Upper lobe of left lung (tissue), 6 donors: ENCODE measurements around the gene PTRH2. TPM values are rescaled to one million over a fixed set of nuclear protein-coding genes. Genes with fewer than 3 reads are reported as not detected.

Experiments
- ATAC-seq, 2 donors: fragments of 200-7000 bp; cut with Tn5 transposase; one replicate each; pipeline ENCODE4 v1.9.1; 2022; ENCODE audit warnings: mild to moderate bottlenecking in 2 of 2, moderate library complexity in 2 of 2; ENCODE audit not compliant: low FRiP score in 2 of 2
- DNase-seq, 2 donors: peaks; one replicate each; pipeline ENCODE4 v3.0.0-alpha.2; 2019 to 2020
- H3K27ac ChIP-seq, 4 donors: fragments of 200-600 bp; sonication (generic); one replicate each; pipeline ENCODE4 v1.5.1; 2016 to 2019
- H3K27me3 ChIP-seq, 4 donors: fragments of 200-600 bp; sonication (generic); one replicate each; pipeline ENCODE4 v1.5.1; 2017 to 2019
- H3K36me3 ChIP-seq, 4 donors: fragments of 200-600 bp; sonication (generic); one replicate each; pipeline ENCODE4 v1.5.1; 2016 to 2019
- H3K4me1 ChIP-seq, 4 donors: fragments of 200-600 bp; sonication (generic); one replicate each; pipeline ENCODE4 v1.5.1; 2018 to 2019
- H3K4me3 ChIP-seq, 4 donors: fragments of 200-600 bp; sonication (generic); one replicate each; pipeline ENCODE4 v1.5.1; 2017 to 2019; ENCODE audit warnings: mild to moderate bottlenecking in 2 of 4, moderate library complexity in 1 of 4
- H3K9me3 ChIP-seq, 4 donors: fragments of 200-600 bp; sonication (generic); one replicate each; pipeline ENCODE4 v1.5.1; 2018 to 2019
- EP300 ChIP-seq, 4 donors: sonication (generic); formaldehyde crosslinking; IDR thresholded peaks; one replicate each; pipeline ENCODE4 v1.5.1; 2017; ENCODE audit warnings: antibody characterized with exemption in 4 of 4, control low read depth in 2 of 4
- POLR2A ChIP-seq, 4 donors: fragments of 450-650 bp; IDR thresholded peaks; one replicate each; pipeline ENCODE4 v1.5.1; 2016 to 2017; ENCODE audit warnings: antibody characterized with exemption in 4 of 4, mild to moderate bottlenecking in 2 of 4
- POLR2AphosphoS5 ChIP-seq, 2 donors: sonication (generic); formaldehyde crosslinking; IDR thresholded peaks; one replicate each; pipeline ENCODE4 v1.5.1; 2017; ENCODE audit warnings: antibody characterized with exemption in 2 of 2
- WGBS, 2 donors: methylation state at CpG; one replicate each; pipeline ENCODE4 v1.1.5; 2017 to 2018; 5-methylcytosine and 5-hydroxymethylcytosine counted together
- total RNA-seq, 6 donors: library from RNA; depleted of rRNA in 4 of 6; stranded (reverse); fragments of >200 nt in 4 of 6; gene quantifications; one replicate each; pipeline versions ENCODE4 v1.1.0 to v1.2.1, GENCODE V29; 2016 to 2021
- TF ChIP-seq, protein P1 (sequence below), 6 experiments: fragments of 450-650 bp in 4 of 6; fragments of 200-600 bp in 2 of 6; sonication (generic) in 2 of 6; IDR thresholded peaks; one replicate each; pipeline ENCODE4 v1.5.1; 2016 to 2019; ENCODE audit warnings: antibody characterized with exemption in 6 of 6
- donor health status: DM: no; HTN: no; CAD: no; lungs with moderate emphysema.
- donor health status: DM: no; HTN: yes; CAD: no; lungs with severe emphysema.

Gene PTRH2
- total RNA-seq, 6 donors from 2014 or later = 13.7 to 38.5 (median 22.0) TPM

DNA sequence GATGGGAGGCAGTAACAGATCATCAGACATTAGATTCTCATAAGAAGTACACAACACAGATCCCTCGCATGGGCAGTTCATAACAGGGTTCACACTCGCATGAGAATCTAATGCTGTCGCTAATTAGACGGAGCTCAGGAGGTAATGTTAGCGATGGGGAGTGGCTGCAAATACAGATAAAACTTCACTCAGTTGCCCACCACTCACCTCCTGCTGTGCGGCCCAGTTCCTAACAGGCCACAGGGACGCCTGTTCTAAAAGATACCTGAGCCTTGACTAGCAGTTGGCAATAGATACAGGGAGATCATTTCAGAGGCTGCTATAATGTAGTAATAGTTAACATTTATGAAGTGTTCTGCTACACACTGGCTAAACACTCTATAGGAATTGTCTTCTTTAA is 4.9 kb downstream of the PTRH2 start:
- 95% methylated on average over 7 of the region's 7 CpGs for WGBS, 2 donors
- H3K27me3 ChIP-seq = no peaks in the 10 kb centered on the region
- TF ChIP-seq POLR2A (IDR thresholded peaks at IDR 0.05) = no peak
- no peak for TF ChIP-seq POLR2AphosphoS5 (IDR thresholded peaks at IDR 0.05)
- TF ChIP-seq EP300 (IDR thresholded peaks at IDR 0.05) = no peak
- TF ChIP-seq, protein P1, sequence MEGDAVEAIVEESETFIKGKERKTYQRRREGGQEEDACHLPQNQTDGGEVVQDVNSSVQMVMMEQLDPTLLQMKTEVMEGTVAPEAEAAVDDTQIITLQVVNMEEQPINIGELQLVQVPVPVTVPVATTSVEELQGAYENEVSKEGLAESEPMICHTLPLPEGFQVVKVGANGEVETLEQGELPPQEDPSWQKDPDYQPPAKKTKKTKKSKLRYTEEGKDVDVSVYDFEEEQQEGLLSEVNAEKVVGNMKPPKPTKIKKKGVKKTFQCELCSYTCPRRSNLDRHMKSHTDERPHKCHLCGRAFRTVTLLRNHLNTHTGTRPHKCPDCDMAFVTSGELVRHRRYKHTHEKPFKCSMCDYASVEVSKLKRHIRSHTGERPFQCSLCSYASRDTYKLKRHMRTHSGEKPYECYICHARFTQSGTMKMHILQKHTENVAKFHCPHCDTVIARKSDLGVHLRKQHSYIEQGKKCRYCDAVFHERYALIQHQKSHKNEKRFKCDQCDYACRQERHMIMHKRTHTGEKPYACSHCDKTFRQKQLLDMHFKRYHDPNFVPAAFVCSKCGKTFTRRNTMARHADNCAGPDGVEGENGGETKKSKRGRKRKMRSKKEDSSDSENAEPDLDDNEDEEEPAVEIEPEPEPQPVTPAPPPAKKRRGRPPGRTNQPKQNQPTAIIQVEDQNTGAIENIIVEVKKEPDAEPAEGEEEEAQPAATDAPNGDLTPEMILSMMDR (IDR thresholded peaks at IDR 0.05) = no peak
- H3K36me3 ChIP-seq = peaks cover 6 to 34% (median 22%) of the 10 kb centered on the region in 4 donors
- H3K27ac ChIP-seq = no peak overlapping the region
- no peak overlapping the region for H3K4me3 ChIP-seq
- ATAC-seq = no peak
- H3K4me1 ChIP-seq = peaks cover 15 to 30% (median 21%) of the 10 kb centered on the region in 4 donors
- no peaks in the 10 kb centered on the region for H3K9me3 ChIP-seq
- DNase-seq = no peak

DNA sequence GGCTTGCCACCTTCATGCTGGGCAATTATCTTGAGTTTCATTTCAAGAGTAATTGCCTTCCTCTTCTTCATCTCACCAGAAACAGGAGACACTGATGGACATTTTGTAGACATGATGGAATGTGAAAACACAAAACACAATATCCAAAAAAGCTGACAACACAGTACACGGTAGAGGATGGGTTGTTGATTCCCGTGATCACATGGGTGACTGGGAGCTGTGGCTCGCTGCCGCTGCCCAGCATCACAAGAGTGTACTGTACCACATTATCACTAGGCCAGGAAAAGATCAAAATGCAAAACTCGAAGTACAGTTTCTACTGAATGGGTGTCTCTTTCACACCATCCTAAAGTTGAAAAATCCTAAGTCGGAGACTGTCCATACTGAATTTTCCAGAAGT is 7.4 kb downstream of the PTRH2 start:
- H3K4me1 ChIP-seq = peaks cover 3 to 9% (median 4%) of the 10 kb centered on the region in 4 donors
- ATAC-seq (no peak), DNase-seq (peak in 1 of 2 donors; percentile 24)
- WGBS, 2 donors = 94 to 98% methylated on average over 6 of the region's 6 CpGs
- no peaks in the 10 kb centered on the region for H3K27me3 ChIP-seq
- H3K4me3 ChIP-seq = no peak overlapping the region
- H3K27ac ChIP-seq = no peak overlapping the region
- peaks cover 6 to 59% (median 43%) of the 10 kb centered on the region in 4 donors for H3K36me3 ChIP-seq
- no peaks in the 10 kb centered on the region for H3K9me3 ChIP-seq
- TF ChIP-seq EP300 (IDR thresholded peaks at IDR 0.05) (no peak), POLR2AphosphoS5 (IDR thresholded peaks at IDR 0.05) (no peak), POLR2A (IDR thresholded peaks at IDR 0.05) (no peak)
- TF ChIP-seq, protein P1 (IDR thresholded peaks at IDR 0.05) = no peak

GRCh38 chr17:59699218-59699617 is 8.0 kb downstream of the PTRH2 start:
- no peak overlapping the region for H3K4me3 ChIP-seq
- H3K27me3 ChIP-seq = no peaks in the 10 kb centered on the region
- ATAC-seq (no peak), DNase-seq (no peak)
- H3K27ac ChIP-seq = no peak overlapping the region
- no peaks in the 10 kb centered on the region for H3K9me3 ChIP-seq
- peaks cover 0 to 6% (median 2%) of the 10 kb centered on the region in 4 donors for H3K4me1 ChIP-seq
- 97% methylated on average over 7 of the region's 7 CpGs for WGBS, 2 donors
- peaks cover 10 to 65% (median 49%) of the 10 kb centered on the region in 4 donors for H3K36me3 ChIP-seq
- TF ChIP-seq POLR2AphosphoS5 (IDR thresholded peaks at IDR 0.05) (no peak), POLR2A (IDR thresholded peaks at IDR 0.05) (no peak), EP300 (IDR thresholded peaks at IDR 0.05) (no peak)
- TF ChIP-seq, protein P1 (IDR thresholded peaks at IDR 0.05) = no peak

DNA sequence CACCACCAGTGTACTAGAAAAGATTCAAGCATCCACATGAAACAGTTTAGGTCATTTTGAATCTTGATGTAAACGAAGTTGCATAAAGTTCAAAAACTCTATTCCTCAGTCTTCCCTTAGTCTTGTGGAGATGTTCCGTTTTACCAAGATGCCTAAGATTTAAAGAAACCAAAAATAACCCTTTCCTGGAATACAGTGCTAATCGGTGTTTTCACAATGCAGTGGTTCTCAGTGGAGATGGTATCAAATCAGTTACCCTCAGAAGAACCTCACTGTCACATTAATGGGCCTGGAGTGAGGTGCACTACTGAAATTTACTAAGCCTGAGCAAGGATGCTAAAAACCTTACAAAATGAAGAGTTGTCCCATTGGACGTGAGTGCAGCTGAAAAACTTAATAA is 9.1 kb downstream of the PTRH2 start:
- DNase-seq (no peak), ATAC-seq (no peak)
- TF ChIP-seq, protein P1 (IDR thresholded peaks at IDR 0.05) = no peak
- TF ChIP-seq EP300 (IDR thresholded peaks at IDR 0.05) = no peak
- TF ChIP-seq POLR2AphosphoS5 (IDR thresholded peaks at IDR 0.05) = no peak
- TF ChIP-seq POLR2A (IDR thresholded peaks at IDR 0.05) = no peak
- Histone ChIP-seq H3K36me3 (peaks cover 15 to 75% (median 60%) of the 10 kb centered on the region in 4 donors), H3K27ac (no peak overlapping the region), H3K4me1 (peaks cover 0 to 3% (median 0%) of the 10 kb centered on the region in 4 donors), H3K27me3 (no peaks in the 10 kb centered on the region), H3K4me3 (no peak overlapping the region), H3K9me3 (no peaks in the 10 kb centered on the region)
- WGBS, 2 donors = 79 to 85% methylated on average over 4 of the region's 4 CpGs

GRCh38 chr17:59696682-59697277 is 10.4 kb downstream of the PTRH2 start:
- ATAC-seq = no peak
- 89% methylated on average over 2 of the region's 2 CpGs for WGBS, 2 donors
- Histone ChIP-seq H3K36me3 (peaks cover 17 to 79% (median 72%) of the 10 kb centered on the region in 4 donors), H3K27ac (no peak overlapping the region), H3K4me1 (no peaks in the 10 kb centered on the region), H3K9me3 (no peaks in the 10 kb centered on the region), H3K4me3 (no peak overlapping the region), H3K27me3 (no peaks in the 10 kb centered on the region)
- TF ChIP-seq POLR2A (IDR thresholded peaks at IDR 0.05) = no peak
- no peak for TF ChIP-seq EP300 (IDR thresholded peaks at IDR 0.05)
- TF ChIP-seq, protein P1 (IDR thresholded peaks at IDR 0.05) = no peak
- no peak for TF ChIP-seq POLR2AphosphoS5 (IDR thresholded peaks at IDR 0.05)
- DNase-seq = no peak
